Activated CD4-positive, alpha-beta T cell treated with anti-CD3 and anti-CD28 coated beads, Interleukin-2, amount 10 ng/mL, durations not matched to agents 7 days and 5 days (primary cell): ENCODE measurements around the gene R3HDM2. TPM values are rescaled to one million over a fixed set of nuclear protein-coding genes. Genes with fewer than 3 reads are reported as not detected.

ENCODE experiments used
- CTCF ChIA-PET: fragments of 350-600 bp; sonication (Branson Sonifier 250); formaldehyde crosslinking; loops from one replicate; lab custom pipeline; 2021; ENCODE audit warnings: antibody characterized with exemption; lab: Charles Lee
- POLR2A ChIA-PET: fragments of 350-600 bp; sonication (Branson Sonifier 250); formaldehyde crosslinking; loops from one replicate; lab custom pipeline; 2021; ENCODE audit warnings: antibody characterized with exemption; lab: Charles Lee
- DNase-seq: peaks from one replicate; pipeline ENCODE4 v3.0.0-alpha.2; 2020
- H3K27ac Mint-ChIP-seq: one replicate; pipeline ENCODE4 v1.8.0; 2021; ENCODE audit warnings: mild to moderate bottlenecking, moderate library complexity, mixed read lengths
- H3K27me3 Mint-ChIP-seq: one replicate; pipeline ENCODE4 v1.8.0; 2021; ENCODE audit warnings: mixed read lengths
- H3K36me3 Mint-ChIP-seq: one replicate; pipeline ENCODE4 v1.8.0; 2021; ENCODE audit warnings: low read depth, mixed read lengths
- H3K4me1 Mint-ChIP-seq: one replicate; pipeline ENCODE4 v1.8.0; 2021; ENCODE audit warnings: mixed read lengths
- H3K4me3 Mint-ChIP-seq: one replicate; pipeline ENCODE4 v1.8.0; 2021; ENCODE audit warnings: mild to moderate bottlenecking, moderate library complexity, mixed read lengths
- H3K9me3 Mint-ChIP-seq: one replicate; pipeline ENCODE4 v1.8.0; 2021; ENCODE audit warnings: mixed read lengths
- total RNA-seq, 2 experiments: library from RNA; stranded (reverse); gene quantifications; one replicate each; pipeline ENCODE4 v1.2.3, GENCODE V29; 2021

Gene R3HDM2
- total RNA-seq, 2 experiments from 2014 or later, result 71.6 to 74.5 TPM

DNA sequence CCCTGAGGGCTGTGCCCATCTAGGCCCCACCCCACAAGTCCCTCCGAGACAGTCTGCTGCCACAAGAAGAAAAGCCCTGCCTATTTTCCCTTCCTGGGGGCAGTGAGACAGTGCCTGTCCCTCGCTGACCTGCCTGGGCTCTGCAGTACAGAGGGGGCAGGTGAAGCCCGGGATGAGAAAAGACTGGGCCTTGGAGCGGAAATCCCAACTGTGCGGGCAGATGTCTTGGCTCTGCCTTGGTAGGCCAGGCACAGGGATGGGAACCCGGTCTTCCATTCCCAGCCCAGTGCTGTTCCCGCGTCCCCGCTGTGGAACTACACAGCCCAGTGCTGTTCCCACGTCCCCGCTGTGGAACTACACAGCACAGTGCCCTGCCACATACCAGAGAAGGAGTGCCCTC is 227.1 kb downstream of the R3HDM2 start:
- Mint-ChIP-seq H3K4me3 (no peak overlapping the region), H3K36me3 (no peaks in the 10 kb centered on the region), H3K27me3 (no peaks in the 10 kb centered on the region), H3K4me1 (no peaks in the 10 kb centered on the region), H3K9me3 (no peaks in the 10 kb centered on the region), H3K27ac (no peak overlapping the region)
- ChIA-PET CTCF (no interaction called here), POLR2A (no interaction called here)
- no peak for DNase-seq

Other genes with a start within 250 kb of the R3HDM2 start
- gene NXPH4, start 214.2 kb downstream of the R3HDM2 start, total RNA-seq, result under 1 TPM; 0.29 to 0.32 TPM
- 100 to 1,000 TPM; 137 to 141 TPM for gene SHMT2, start 201.3 kb downstream of the R3HDM2 start, total RNA-seq
- gene STAC3, start 179.9 kb downstream of the R3HDM2 start, total RNA-seq, result 1 to 10 TPM; 5.1 to 5.2 TPM
- gene INHBC, start 3.7 kb upstream of the R3HDM2 start, total RNA-seq, result not detected
- not detected for gene INHBE, start 24.3 kb upstream of the R3HDM2 start, total RNA-seq
- gene GLI1, start 28.7 kb upstream of the R3HDM2 start, total RNA-seq, result under 1 TPM; 0.52 to 0.94 TPM
- 100 to 1,000 TPM; 218 to 259 TPM for gene ARHGAP9, start 48.8 kb upstream of the R3HDM2 start, total RNA-seq
- 100 to 1,000 TPM; 214 to 247 TPM for gene MARS1, start 57.0 kb upstream of the R3HDM2 start, total RNA-seq
- gene DDIT3, start 89.5 kb upstream of the R3HDM2 start, total RNA-seq, result 10 to 100 TPM; 10.5 to 11.4 TPM
- 10 to 100 TPM; 66.0 to 80.1 TPM for gene MBD6, start 91.8 kb upstream of the R3HDM2 start, total RNA-seq
- 10 to 100 TPM; 79.3 to 80.5 TPM for gene DCTN2, start 116.1 kb upstream of the R3HDM2 start, total RNA-seq
- under 1 TPM; 0.64 to 0.89 TPM for gene KIF5A, start 119.0 kb upstream of the R3HDM2 start, total RNA-seq
- 10 to 100 TPM; 17.9 to 20.4 TPM for gene PIP4K2C, start 160.1 kb upstream of the R3HDM2 start, total RNA-seq
- gene DTX3, start 173.8 kb upstream of the R3HDM2 start, total RNA-seq, result 10 to 100 TPM; 15.5 to 16.5 TPM
- under 1 TPM; 0.25 to 0.42 TPM for gene ARHGEF25, start 180.4 kb upstream of the R3HDM2 start, total RNA-seq
- under 1 TPM; 0.62 to 0.77 TPM for gene B4GALNT1, start 202.2 kb upstream of the R3HDM2 start, total RNA-seq